H9 (cell line): ENCODE measurements around the gene PCNX4. TPM values are rescaled to one million over a fixed set of nuclear protein-coding genes. Genes with fewer than 3 reads are reported as not detected.

Experiments used
- DNase-seq: peaks from one replicate; pipeline ENCODE4 v3.0.0-alpha.2; 2017
- H2AFZ ChIP-seq: one replicate; pipeline ENCODE4 v1.6.1; 2013; ENCODE audit warnings: mild to moderate bottlenecking, low read length, control low read depth, moderate library complexity
- H2AK5ac ChIP-seq: 2 replicates; pipeline ENCODE4 v1.6.1; 2013; ENCODE audit warnings: low read length, control low read depth, mixed read lengths; ENCODE audit not compliant: insufficient read length
- H2BK120ac ChIP-seq: one replicate; pipeline ENCODE4 v1.6.1; 2013; ENCODE audit warnings: low read depth, mild to moderate bottlenecking, low read length, control low read depth, inconsistent platforms; ENCODE audit not compliant: poor library complexity, severe bottlenecking
- H2BK12ac ChIP-seq: 2 replicates; pipeline ENCODE4 v1.6.1; 2013; ENCODE audit warnings: low read length, control low read depth, mixed read lengths, low read depth; ENCODE audit not compliant: insufficient read length
- H2BK15ac ChIP-seq: 2 replicates; pipeline ENCODE4 v1.6.1; 2013; ENCODE audit warnings: low read depth, low read length, control low read depth
- H2BK20ac ChIP-seq: one replicate; pipeline ENCODE4 v1.6.1; 2013; ENCODE audit warnings: low read depth, mild to moderate bottlenecking, low read length, control low read depth, inconsistent platforms; ENCODE audit not compliant: poor library complexity, severe bottlenecking
- H2BK5ac ChIP-seq: 2 replicates; pipeline ENCODE4 v1.6.1; 2013; ENCODE audit warnings: low read length, control low read depth, mixed read lengths; ENCODE audit not compliant: insufficient read length
- H3K14ac ChIP-seq: 2 replicates; pipeline ENCODE4 v1.6.1; 2013; ENCODE audit warnings: low read length, control low read depth; ENCODE audit not compliant: insufficient read depth
- H3K18ac ChIP-seq: 2 replicates; pipeline ENCODE4 v1.6.1; 2013; ENCODE audit warnings: low read depth, mild to moderate bottlenecking, mixed read lengths, low read length, control low read depth; ENCODE audit not compliant: insufficient read length
- H3K23ac ChIP-seq: 2 replicates; pipeline ENCODE4 v1.6.1; 2013; ENCODE audit warnings: low read length, control low read depth, mixed read lengths, low read depth; ENCODE audit not compliant: insufficient read length
- H3K23me2 ChIP-seq: 2 replicates; pipeline ENCODE4 v1.6.1; 2013; ENCODE audit warnings: low read depth, mild to moderate bottlenecking, mixed read lengths, low read length, control low read depth; ENCODE audit not compliant: insufficient read length, poor library complexity, severe bottlenecking
- H3K27ac ChIP-seq: 2 replicates; pipeline ENCODE4 v1.5.1; 2013; ENCODE audit warnings: low read length, control low read depth, mixed read lengths, low read depth; ENCODE audit not compliant: insufficient read length
- H3K27me3 ChIP-seq: 2 replicates; pipeline ENCODE4 v1.6.1; 2013; ENCODE audit warnings: low read length, control low read depth, inconsistent platforms; ENCODE audit not compliant: insufficient read depth
- H3K4ac ChIP-seq: 2 replicates; pipeline ENCODE4 v1.6.1; 2013; ENCODE audit warnings: low read depth, mild to moderate bottlenecking, control low read depth, inconsistent platforms, low read length, moderate library complexity
- H3K4me1 ChIP-seq: 2 replicates; pipeline ENCODE4 v1.6.1; 2013; ENCODE audit warnings: low read length, control low read depth, inconsistent platforms; ENCODE audit not compliant: insufficient read depth
- H3K4me2 ChIP-seq: 2 replicates; pipeline ENCODE4 v1.6.1; 2013; ENCODE audit warnings: low read length, control low read depth, mixed read lengths; ENCODE audit not compliant: insufficient read length, insufficient read depth
- H3K56ac ChIP-seq: 2 replicates; pipeline ENCODE4 v1.6.1; 2013; ENCODE audit warnings: low read depth, mild to moderate bottlenecking, mixed read lengths, low read length, control low read depth; ENCODE audit not compliant: insufficient read length
- H3K79me1 ChIP-seq: 2 replicates; pipeline ENCODE4 v1.6.1; 2013; ENCODE audit warnings: low read depth, mild to moderate bottlenecking, moderate library complexity, low read length, control low read depth, inconsistent platforms; ENCODE audit not compliant: insufficient read depth, poor library complexity, severe bottlenecking
- H3K79me2 ChIP-seq: 2 replicates; pipeline ENCODE4 v1.6.1; 2013; ENCODE audit warnings: low read length, control low read depth, inconsistent platforms; ENCODE audit not compliant: insufficient read depth
- H3K9ac ChIP-seq: 2 replicates; pipeline ENCODE4 v1.6.1; 2013; ENCODE audit warnings: low read length, control low read depth, mixed read lengths; ENCODE audit not compliant: insufficient read length; ENCODE audit errors: extremely low read depth
- H3K9me3 ChIP-seq: one replicate; pipeline ENCODE4 v1.6.1; 2013; ENCODE audit warnings: low read depth, low read length, inconsistent platforms; ENCODE audit not compliant: control insufficient read depth
- H3T11ph ChIP-seq: one replicate; pipeline ENCODE4 v1.6.1; 2013; ENCODE audit warnings: mild to moderate bottlenecking, low read length, control low read depth, inconsistent platforms
- H4K20me1 ChIP-seq: one replicate; pipeline ENCODE4 v1.6.1; 2013; ENCODE audit not compliant: control insufficient read depth, insufficient read length, insufficient read depth
- H4K5ac ChIP-seq: 2 replicates; pipeline ENCODE4 v1.6.1; 2013; ENCODE audit warnings: low read depth, mild to moderate bottlenecking, mixed read lengths, low read length, control low read depth; ENCODE audit not compliant: insufficient read length
- H4K8ac ChIP-seq: replicated peaks from 2 replicates; pipeline ENCODE4 v1.6.1; 2013; ENCODE audit warnings: low read length, control low read depth, mixed read lengths, low read depth; ENCODE audit not compliant: insufficient read length
- H4K91ac ChIP-seq: 2 replicates; pipeline ENCODE4 v1.6.1; 2013; ENCODE audit warnings: low read depth, mild to moderate bottlenecking, moderate library complexity, mixed read lengths, low read length, control low read depth; ENCODE audit not compliant: insufficient read length
- H3K27ac Mint-ChIP-seq, 3 experiments: 2 replicates in 2 of 3; 3 replicates in 1 of 3; pipeline ENCODE4 v1.8.0; 2020 to 2021; ENCODE audit warnings: mixed read lengths in 3 of 3, mild to moderate bottlenecking in 1 of 3, moderate library complexity in 1 of 3
- H3K27me3 Mint-ChIP-seq: 2 replicates; pipeline ENCODE4 v1.8.0; 2021; ENCODE audit warnings: low read depth, mild to moderate bottlenecking, moderate library complexity, mixed read lengths
- H3K36me3 Mint-ChIP-seq, 3 experiments: 2 replicates in 2 of 3; 3 replicates in 1 of 3; pipeline ENCODE4 v1.8.0; 2020 to 2021; ENCODE audit warnings: low read depth in 3 of 3, mixed read lengths in 3 of 3; ENCODE audit not compliant: insufficient read depth in 1 of 3
- H3K4me1 Mint-ChIP-seq, 2 experiments: 2 replicates each; pipeline ENCODE4 v1.8.0; 2020; ENCODE audit warnings: mixed read lengths in 2 of 2
- H3K4me3 Mint-ChIP-seq, 2 experiments: 2 replicates in 1 of 2; 3 replicates in 1 of 2; pipeline ENCODE4 v1.8.0; 2020 to 2021; ENCODE audit warnings: mild to moderate bottlenecking in 2 of 2, mixed read lengths in 2 of 2, moderate library complexity in 1 of 2
- H3K9me3 Mint-ChIP-seq, 2 experiments: 2 replicates in 1 of 2; 3 replicates in 1 of 2; pipeline ENCODE4 v1.8.0; 2020; ENCODE audit warnings: mild to moderate bottlenecking in 2 of 2, mixed read lengths in 2 of 2, moderate library complexity in 1 of 2
- CTCF ChIP-seq: fragments of 200-600 bp; sonication (generic); conservative IDR thresholded peaks from 3 replicates; pipeline ENCODE4 v1.8.0; 2021; ENCODE audit warnings: antibody characterized with exemption, mild to moderate bottlenecking
- WGBS: extraction: QIAGEN DNeasy Blood & Tissue Kit; methylation state at CpG from one replicate; pipeline ENCODE4 v1.1.7; 2013; ENCODE audit warnings: missing lambda C conversion rate, low lambda C conversion rate, mixed read lengths; ENCODE audit not compliant: insufficient read length; ENCODE audit errors: extremely low coverage; 5-methylcytosine and 5-hydroxymethylcytosine counted together
- total RNA-seq: library from RNA; stranded (reverse); gene quantifications from 2 replicates; pipeline ENCODE4 v1.2.1, GENCODE V29; 2021

Gene PCNX4
- total RNA-seq, 1 experiment from 2014 or later: 40.0 TPM

- Histone ChIP-seq H2BK15ac (no peak overlapping the region), H4K8ac (no peak overlapping the region), H3K4ac (no peak overlapping the region), H3K56ac (no peak overlapping the region), H3K79me2 (no peaks in the 10 kb centered on the region), H2BK5ac (no peak overlapping the region), H3K4me1 (peaks cover 6% of the 10 kb centered on the region; the same call in 1 of the 2 replicates), H3K79me1 (no peaks in the 10 kb centered on the region), H4K5ac (no peak overlapping the region), H3K14ac (no peak overlapping the region), H2BK12ac (no peak overlapping the region), H3K27ac (no peak overlapping the region), H2AK5ac (no peak overlapping the region), H3K9ac (no peak overlapping the region), H3K18ac (no peak overlapping the region), H2BK120ac (no peak overlapping the region), H3K4me2 (no peak overlapping the region), H2AFZ (no peak overlapping the region), H3K9me3 (no peaks in the 10 kb centered on the region), H2BK20ac (no peak overlapping the region), H3K23ac (no peak overlapping the region), H4K20me1 (no peaks in the 10 kb centered on the region), H3T11ph (no peak overlapping the region), H3K27me3 (no peaks in the 10 kb centered on the region), H4K91ac (no peak overlapping the region), H3K23me2 (no peaks in the 10 kb centered on the region)
- H3K36me3 Mint-ChIP-seq: no peaks in the 10 kb centered on the region
- no peak for DNase-seq
- no peaks in the 10 kb centered on the region for H3K27me3 Mint-ChIP-seq
- no peak for TF ChIP-seq CTCF
- H3K9me3 Mint-ChIP-seq: 0 out of 5 replicates have a peak, but pooled peaks cover 0 to 4% of the 10 kb centered on the region in 2 experiments
- H3K27ac Mint-ChIP-seq: no peak overlapping the region; a peak in 1 of 7 replicates
- H3K4me1 Mint-ChIP-seq: peaks cover 26 to 29% of the 10 kb centered on the region in 2 experiments
- WGBS: no CpG with 5 or more reads among the region's 7 CpGs
- H3K4me3 Mint-ChIP-seq: no peak overlapping the region
Measured at GRCh38 chr14:60206249-60206670, 114.5 kb downstream of the PCNX4 start.
